K562 (cell line): ENCODE data around the gene HCFC1R1. TPM values are rescaled to one million over a fixed set of nuclear protein-coding genes. Genes with fewer than 3 reads are reported as not detected.

ENCODE experiments used
- BACH1 ChIP-seq: fragments of 200-800 bp; sonication (Bioruptor generic); IDR thresholded peaks from 2 replicates; pipeline ENCODE4 v1.6.1; 2016; ENCODE audit warnings: missing genetic modification characterization, missing compliant biosample characterization
- CREB3L1 ChIP-seq: fragments of 450-650 bp; IDR thresholded peaks from 2 replicates; pipeline ENCODE4 v1.6.1; 2014; ENCODE audit warnings: low read depth, mild to moderate bottlenecking, moderate library complexity, borderline replicate concordance
- E2F3 ChIP-seq: fragments of 250-450 bp; sonication (Bioruptor Pico); IDR thresholded peaks from 2 replicates; pipeline ENCODE4 v1.4.0; 2020; ENCODE audit warnings: mild to moderate bottlenecking
- FOXJ3 ChIP-seq: sonication (generic); formaldehyde crosslinking; IDR thresholded peaks from 2 replicates; pipeline ENCODE4 v1.4.0; 2020; ENCODE audit warnings: mild to moderate bottlenecking, missing genetic modification reagents
- HIVEP1 ChIP-seq: fragments of 250-450 bp; sonication (Bioruptor Pico); IDR thresholded peaks from 2 replicates; pipeline ENCODE4 v1.4.0; 2020; ENCODE audit warnings: mild to moderate bottlenecking
- L3MBTL2 ChIP-seq: fragments of 450-650 bp; IDR thresholded peaks from 2 replicates; pipeline ENCODE4 v1.6.1; 2016; ENCODE audit warnings: mild to moderate bottlenecking, moderate library complexity
- NCOA6 ChIP-seq: fragments of 450-650 bp; IDR thresholded peaks from 2 replicates; pipeline ENCODE4 v1.6.1; 2017; ENCODE audit warnings: mild to moderate bottlenecking
- NFRKB ChIP-seq: fragments of 450-650 bp; IDR thresholded peaks from 2 replicates; pipeline ENCODE4 v1.6.1; 2016; ENCODE audit warnings: low read depth
- NONO ChIP-seq, 2 experiments: fragments of 200-400 bp in 1 of 2; fragments of 450-650 bp in 1 of 2; formaldehyde crosslinking in 1 of 2; IDR thresholded peaks; 2 replicates each; pipeline ENCODE4 v1.6.1; 2017; ENCODE audit warnings: low read depth in 2 of 2, mild to moderate bottlenecking in 2 of 2, moderate library complexity in 2 of 2, low read length in 1 of 2
- PHB2 ChIP-seq: fragments of 450-650 bp; IDR thresholded peaks from 2 replicates; pipeline ENCODE4 v1.6.1; 2017; ENCODE audit warnings: low read depth
- POLR2H ChIP-seq: IDR thresholded peaks from 2 replicates; pipeline ENCODE4 v1.6.1; 2016; ENCODE audit warnings: missing genetic modification characterization, low read depth, mild to moderate bottlenecking, control low read depth, missing compliant biosample characterization, moderate library complexity
- PURB ChIP-seq: sonication (generic); formaldehyde crosslinking; IDR thresholded peaks from 2 replicates; pipeline ENCODE4 v1.9.0; 2021; ENCODE audit warnings: low read depth, mild to moderate bottlenecking, missing genetic modification reagents
- RBBP5 ChIP-seq: fragments of 200-600 bp; sonication (generic); IDR thresholded peaks from 2 replicates; pipeline ENCODE4 v1.6.1; 2012; ENCODE audit warnings: borderline replicate concordance, mild to moderate bottlenecking, low read length, control low read depth, inconsistent platforms; ENCODE audit not compliant: insufficient read depth, poor library complexity, severe bottlenecking
- RBM34 ChIP-seq: fragments of 200-400 bp; formaldehyde crosslinking; IDR thresholded peaks from 2 replicates; pipeline ENCODE4 v1.6.1; 2018; ENCODE audit warnings: low read length, borderline replicate concordance; ENCODE audit not compliant: insufficient read depth
- RHOXF2B ChIP-seq: fragments of 250-450 bp; sonication (Bioruptor Pico); conservative IDR thresholded peaks from 2 replicates; pipeline ENCODE4 v1.5.1; 2021
- SIRT6 ChIP-seq: IDR thresholded peaks from one replicate; pipeline ENCODE4 v1.6.1; 2012; ENCODE audit warnings: low read depth, mild to moderate bottlenecking, control low read depth, inconsistent platforms, low read length, moderate library complexity
- SIX5 ChIP-seq, 2 experiments: IDR thresholded peaks; 2 replicates each; pipeline ENCODE4 v1.6.1; 2011; ENCODE audit warnings: low read length in 2 of 2, borderline replicate concordance in 1 of 2, low read depth in 1 of 2, mild to moderate bottlenecking in 1 of 2, moderate library complexity in 1 of 2; ENCODE audit not compliant: insufficient read depth in 1 of 2
- TCF3 ChIP-seq: sonication (generic); formaldehyde crosslinking; IDR thresholded peaks from 2 replicates; pipeline ENCODE4 v1.4.0; 2020; ENCODE audit warnings: mild to moderate bottlenecking, missing genetic modification reagents
- ZFP36 ChIP-seq: fragments of 150-350 bp; IDR thresholded peaks from 2 replicates; pipeline ENCODE4 v1.6.1; 2018; ENCODE audit warnings: low read length, low read depth; ENCODE audit not compliant: partially characterized antibody
- ZFX ChIP-seq: sonication (generic); formaldehyde crosslinking; IDR thresholded peaks from 2 replicates; pipeline ENCODE4 v1.8.0; 2022; ENCODE audit warnings: mild to moderate bottlenecking, missing genetic modification reagents, moderate library complexity
- ZKSCAN8 ChIP-seq: fragments of 200-800 bp; sonication (Bioruptor generic); IDR thresholded peaks from 2 replicates; pipeline ENCODE4 v1.6.1; 2016; ENCODE audit warnings: missing genetic modification characterization, missing compliant biosample characterization
- polyA plus RNA-seq, 8 experiments: library from polyadenylated mRNA; depleted of rRNA in 4 of 8; stranded (reverse) in 5 of 8; unstranded in 3 of 8; fragments of >200 nt; fragmentation: Nextera tagmentation in 2 of 8; fragmentation: Illumina TruSeq in 1 of 8; extraction: Ambion mirVana in 2 of 8; extraction: Trizol in 1 of 8; gene quantifications; 2 replicates each; pipeline versions ENCODE4 v1.2.1 to v1.2.3, GENCODE V29; 2011 to 2014; ENCODE audit warnings: inconsistent platforms in 1 of 8, missing spikeins in 1 of 8
- total RNA-seq, 7 experiments: library from RNA; depleted of rRNA in 6 of 7; stranded (reverse); fragments of >200 nt in 6 of 7; fragmentation: Illumina TruSeq in 2 of 7; extraction: Trizol in 2 of 7; gene quantifications; 2 replicates each; pipeline versions ENCODE4 v1.2.1 to v1.2.3, GENCODE V29; 2011 to 2021; ENCODE audit warnings: low replicate concordance in 1 of 7
- TF ChIP-seq, protein P1 (sequence below): fragments of 450-650 bp; IDR thresholded peaks from 2 replicates; pipeline ENCODE4 v1.6.1; 2016; ENCODE audit warnings: mild to moderate bottlenecking

HCFC1R1 gene
- total and polyA plus RNA-seq, 9 of the 15 experiments (the other 6 are each of a cell fraction or from before 2014, with no cell fraction given) = 2.2 to 29.0 (median 11.2) TPM

- no peak for TF ChIP-seq POLR2H (tag)
- no peak for TF ChIP-seq TCF3 (CRISPR knock-in tag)
- TF ChIP-seq, protein P1, sequence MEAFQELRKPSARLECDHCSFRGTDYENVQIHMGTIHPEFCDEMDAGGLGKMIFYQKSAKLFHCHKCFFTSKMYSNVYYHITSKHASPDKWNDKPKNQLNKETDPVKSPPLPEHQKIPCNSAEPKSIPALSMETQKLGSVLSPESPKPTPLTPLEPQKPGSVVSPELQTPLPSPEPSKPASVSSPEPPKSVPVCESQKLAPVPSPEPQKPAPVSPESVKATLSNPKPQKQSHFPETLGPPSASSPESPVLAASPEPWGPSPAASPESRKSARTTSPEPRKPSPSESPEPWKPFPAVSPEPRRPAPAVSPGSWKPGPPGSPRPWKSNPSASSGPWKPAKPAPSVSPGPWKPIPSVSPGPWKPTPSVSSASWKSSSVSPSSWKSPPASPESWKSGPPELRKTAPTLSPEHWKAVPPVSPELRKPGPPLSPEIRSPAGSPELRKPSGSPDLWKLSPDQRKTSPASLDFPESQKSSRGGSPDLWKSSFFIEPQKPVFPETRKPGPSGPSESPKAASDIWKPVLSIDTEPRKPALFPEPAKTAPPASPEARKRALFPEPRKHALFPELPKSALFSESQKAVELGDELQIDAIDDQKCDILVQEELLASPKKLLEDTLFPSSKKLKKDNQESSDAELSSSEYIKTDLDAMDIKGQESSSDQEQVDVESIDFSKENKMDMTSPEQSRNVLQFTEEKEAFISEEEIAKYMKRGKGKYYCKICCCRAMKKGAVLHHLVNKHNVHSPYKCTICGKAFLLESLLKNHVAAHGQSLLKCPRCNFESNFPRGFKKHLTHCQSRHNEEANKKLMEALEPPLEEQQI = no peak
- TF ChIP-seq ZFX (CRISPR knock-in tag) = no peak
- TF ChIP-seq SIRT6 = no peak
- TF ChIP-seq PHB2 = no peak
- no peak for TF ChIP-seq RBBP5
- no peak for TF ChIP-seq RHOXF2B (CRISPR knock-in tag)
- no peak for TF ChIP-seq NCOA6
- no peak for TF ChIP-seq ZKSCAN8 (CRISPR knock-in tag)
- no peak for TF ChIP-seq CREB3L1
- TF ChIP-seq PURB (CRISPR knock-in tag) = no peak
- no peak for TF ChIP-seq FOXJ3 (CRISPR knock-in tag)
- TF ChIP-seq NONO (IDR thresholded peaks at IDR 0.05; ENCODE audit: low read depth in 2 of 2, low read length in 1 of 2) = no peak
- no peak for TF ChIP-seq ZFP36
- no peak for TF ChIP-seq BACH1 (tag)
- TF ChIP-seq RBM34 = no peak
- no peak for TF ChIP-seq NFRKB
- no peak for TF ChIP-seq SIX5 (IDR thresholded peaks at IDR 0.05; ENCODE audit: borderline replicate concordance in 1 of 2, insufficient read depth in 1 of 2, low read depth in 1 of 2, low read length in 2 of 2)
- TF ChIP-seq L3MBTL2 = 0 out of 2 replicates have a peak, but pooled peaks have one; percentile 26
- TF ChIP-seq E2F3 (CRISPR knock-in tag) = no peak
- no peak for TF ChIP-seq HIVEP1 (CRISPR knock-in tag)
Measured at GRCh38 chr16:3065069-3065741, 41.5 kb upstream of the HCFC1R1 start, which contains the start of gene IL32 (continued).
